K562 treated with DMSO at 1 percent for 48 hours (cell line): Measurements from ENCODE around the gene ZBTB2. TPM values are rescaled to one million over a fixed set of nuclear protein-coding genes. Genes with fewer than 3 reads are reported as not detected.

Experiments used
- total RNA-seq: library from RNA; unstranded; fragments of 300-600 nt; gene quantifications from 2 replicates; pipeline ENCODE4 v1.2.3, GENCODE V29; 2022; ENCODE audit warnings: low replicate concordance; ENCODE audit errors: extremely low read depth

Gene ZBTB2
- total RNA-seq, result not detected in 2 replicates

DNA sequence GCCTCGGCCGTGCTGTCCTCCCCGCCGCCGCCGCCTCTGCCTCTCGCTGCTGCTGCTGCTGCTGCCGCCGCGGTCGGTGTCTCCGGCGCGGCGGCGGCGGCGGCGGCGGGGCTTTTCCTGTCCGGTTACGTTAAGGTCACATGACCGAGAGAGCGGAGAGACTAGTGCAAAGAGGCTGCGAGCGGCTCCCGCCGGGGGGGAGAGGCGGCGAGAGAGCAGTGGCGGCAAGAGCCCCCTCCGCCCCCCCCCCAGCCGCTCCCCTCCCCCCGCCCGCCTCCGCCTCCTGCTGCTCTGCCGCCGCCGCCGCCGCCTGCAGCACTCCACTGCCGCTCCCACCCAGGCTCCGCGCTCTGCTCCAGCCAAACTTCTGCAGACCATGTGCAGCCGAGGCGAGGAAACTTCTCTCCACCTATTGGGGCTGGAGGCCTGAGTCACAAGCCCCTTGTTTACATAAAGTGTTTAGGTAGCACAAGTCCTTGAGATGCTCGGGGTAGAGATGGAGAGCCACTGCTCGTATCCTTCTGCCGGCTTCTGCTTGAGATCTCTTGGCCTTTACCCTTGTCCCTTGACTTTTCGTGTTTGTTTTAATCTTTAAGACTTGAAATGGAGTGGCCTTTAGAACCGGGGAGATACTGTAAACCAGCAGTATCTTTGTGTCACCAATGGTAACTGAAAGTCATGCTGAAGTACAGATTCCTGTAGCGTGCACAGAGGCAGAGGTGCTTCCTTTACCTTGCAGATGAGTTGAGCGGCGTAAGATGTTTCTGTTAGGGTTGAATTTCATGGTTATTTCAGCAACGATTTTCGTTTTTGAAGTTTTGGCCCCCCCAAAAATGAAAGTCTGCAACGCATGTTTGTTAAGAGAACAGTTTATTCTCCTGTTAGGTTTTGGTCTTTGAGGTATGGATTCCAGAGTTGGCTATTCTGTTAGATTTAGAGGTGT lies at the start of gene ZBTB2:
Gene ZBTB2, minus strand, starts transcription at position 89 of the 943 bp plus-strand sequence. CDS start 17,922 bp downstream, outside the sequence.

Other genes with a start within 250 kb of the ZBTB2 start
- not detected in 2 replicates for gene AKAP12, start 151.6 kb downstream of the ZBTB2 start, total RNA-seq
- gene RMND1, start 60.6 kb upstream of the ZBTB2 start, total RNA-seq, result not detected in 2 replicates
- gene CCDC170, start 102.5 kb upstream of the ZBTB2 start, total RNA-seq, result not detected in 2 replicates